Measurements from ENCODE around the gene C1S. TPM values are rescaled to one million over a fixed set of nuclear protein-coding genes. Genes with fewer than 3 reads are reported as not detected.
A peak's percentile ranks its signal among the peaks of the same experiment; 100 is the strongest.

C1S gene
- total RNA-seq, 1 donor from 2014 or later = 47.3 TPM

DNA sequence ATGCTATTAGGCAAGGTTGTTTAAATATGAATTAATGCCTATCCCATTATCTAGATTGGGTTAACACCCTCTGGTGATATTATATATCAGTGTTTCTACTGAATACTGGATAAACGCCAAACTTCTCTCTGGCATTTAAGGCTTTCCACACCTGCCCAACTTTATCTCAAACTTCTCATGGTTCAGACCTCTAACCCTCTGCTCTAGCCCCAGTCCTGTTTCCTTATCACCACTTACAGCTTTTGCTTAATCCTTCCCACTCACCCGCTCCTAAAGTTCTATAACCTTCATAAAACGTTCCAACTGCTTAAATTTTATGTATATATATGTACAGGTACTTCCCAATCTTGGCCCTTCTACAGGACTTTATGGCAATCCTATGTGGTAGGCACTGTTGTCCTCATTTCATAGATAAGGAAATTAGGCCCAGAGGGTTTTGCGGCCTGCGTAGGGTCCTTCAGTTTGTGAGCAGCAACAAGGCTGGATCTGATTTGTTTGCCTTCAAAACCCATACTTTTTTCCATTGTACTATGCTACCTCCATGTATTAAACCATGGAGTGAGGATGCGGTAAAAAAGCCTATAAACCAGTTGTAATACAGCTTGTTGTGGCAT is 43.5 kb upstream of the C1S start:
- Mint-ChIP-seq H3K27ac (peak overlapping the region; percentile 85), H3K4me1 (peaks cover 26% of the 10 kb centered on the region), H3K27me3 (ENCODE audit: low read depth) (no peaks in the 10 kb centered on the region), H3K36me3 (no peaks in the 10 kb centered on the region), H3K4me3 (peak overlapping the region; percentile 87), H3K9me3 (no peaks in the 10 kb centered on the region)
- TF ChIP-seq, protein P1, sequence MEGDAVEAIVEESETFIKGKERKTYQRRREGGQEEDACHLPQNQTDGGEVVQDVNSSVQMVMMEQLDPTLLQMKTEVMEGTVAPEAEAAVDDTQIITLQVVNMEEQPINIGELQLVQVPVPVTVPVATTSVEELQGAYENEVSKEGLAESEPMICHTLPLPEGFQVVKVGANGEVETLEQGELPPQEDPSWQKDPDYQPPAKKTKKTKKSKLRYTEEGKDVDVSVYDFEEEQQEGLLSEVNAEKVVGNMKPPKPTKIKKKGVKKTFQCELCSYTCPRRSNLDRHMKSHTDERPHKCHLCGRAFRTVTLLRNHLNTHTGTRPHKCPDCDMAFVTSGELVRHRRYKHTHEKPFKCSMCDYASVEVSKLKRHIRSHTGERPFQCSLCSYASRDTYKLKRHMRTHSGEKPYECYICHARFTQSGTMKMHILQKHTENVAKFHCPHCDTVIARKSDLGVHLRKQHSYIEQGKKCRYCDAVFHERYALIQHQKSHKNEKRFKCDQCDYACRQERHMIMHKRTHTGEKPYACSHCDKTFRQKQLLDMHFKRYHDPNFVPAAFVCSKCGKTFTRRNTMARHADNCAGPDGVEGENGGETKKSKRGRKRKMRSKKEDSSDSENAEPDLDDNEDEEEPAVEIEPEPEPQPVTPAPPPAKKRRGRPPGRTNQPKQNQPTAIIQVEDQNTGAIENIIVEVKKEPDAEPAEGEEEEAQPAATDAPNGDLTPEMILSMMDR (IDR thresholded peaks at IDR 0.05; ENCODE audit: unreplicated experiment) = no peak
- no peak for DNase-seq (ENCODE audit: low spot score in 2 of 2, unreplicated experiment in 2 of 2)

DNA sequence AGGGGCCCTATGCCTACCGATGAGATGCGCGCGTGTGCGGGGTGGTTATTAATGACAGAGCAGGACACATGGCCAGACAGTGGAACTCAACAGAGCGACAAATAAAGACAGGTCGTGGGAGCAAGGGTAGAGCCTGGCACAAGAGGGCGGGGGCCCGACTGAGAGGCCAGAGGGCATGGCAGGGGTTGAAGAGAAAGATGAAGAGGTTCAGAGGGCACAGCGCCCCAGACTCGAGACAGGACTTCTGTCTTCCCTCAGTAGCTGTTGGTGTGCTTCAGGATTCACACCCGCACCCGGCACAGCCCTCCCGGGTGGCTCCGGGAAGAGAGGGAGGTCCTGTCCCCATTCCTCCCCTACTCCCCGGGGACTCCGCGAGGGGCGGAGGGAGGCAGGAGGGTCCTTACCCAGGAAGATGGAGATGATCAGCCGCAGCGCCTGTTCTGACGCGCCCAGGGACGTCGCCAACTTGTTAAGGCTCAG is 42.6 kb upstream of the C1S start:
- TF ChIP-seq, protein P1 (IDR thresholded peaks at IDR 0.05; ENCODE audit: unreplicated experiment) = no peak
- peaks cover 26% of the 10 kb centered on the region for H3K4me1 Mint-ChIP-seq
- DNase-seq (ENCODE audit: low spot score in 2 of 2, unreplicated experiment in 2 of 2) = no peak
- no peaks in the 10 kb centered on the region for H3K9me3 Mint-ChIP-seq
- H3K27ac Mint-ChIP-seq = peak overlapping the region; percentile 85
- no peaks in the 10 kb centered on the region for H3K36me3 Mint-ChIP-seq
- peak overlapping the region; percentile 87 for H3K4me3 Mint-ChIP-seq
- H3K27me3 Mint-ChIP-seq (ENCODE audit: low read depth) = no peaks in the 10 kb centered on the region

DNA sequence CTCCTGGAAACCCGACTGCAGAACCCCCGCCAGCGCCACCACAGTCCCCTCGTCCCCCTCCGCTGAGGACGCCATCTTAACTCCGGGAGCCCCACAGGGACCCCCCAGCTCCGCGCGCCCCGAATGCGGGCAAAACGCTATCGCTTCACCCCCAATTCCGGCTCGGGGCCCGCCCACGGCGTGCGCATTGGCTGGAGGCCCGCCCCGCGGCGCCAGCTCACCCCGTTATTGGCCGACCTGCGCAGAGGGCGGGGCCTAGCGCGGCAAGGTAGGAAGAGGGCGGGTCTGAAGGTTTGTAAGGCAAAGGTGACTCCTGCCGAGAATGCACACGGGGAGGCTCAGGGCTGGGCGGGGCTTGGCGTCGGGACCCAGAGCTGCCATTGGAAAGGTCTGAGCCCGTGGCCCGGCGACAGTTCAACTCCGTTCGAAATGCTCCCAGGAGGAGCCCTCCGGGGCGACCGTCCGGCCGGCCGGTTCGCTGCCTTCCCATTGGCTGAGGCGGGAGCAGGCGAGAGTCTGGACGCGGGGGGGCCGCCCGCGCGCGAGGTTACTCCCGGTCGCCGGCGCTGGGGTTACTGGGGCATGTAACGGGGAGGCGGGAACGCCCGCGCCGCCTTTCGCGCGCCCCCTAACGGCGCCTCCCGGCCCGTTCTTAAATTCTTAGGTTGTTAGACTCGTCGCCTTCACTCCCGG is 42.0 kb upstream of the C1S start, which contains the start of gene LPCAT3:
TSS of gene LPCAT3 (minus strand) at position 127 of the 693 bp plus-strand sequence. CDS start at position 75, 52 bp downstream.
- Mint-ChIP-seq H3K4me3 (peak within 1 kb of the TSS; percentile 87), H3K4me1 (peaks cover 26% of the 10 kb centered on the region), H3K9me3 (no peaks in the 10 kb centered on the region), H3K27ac (peak within 1 kb of the TSS; percentile 85), H3K27me3 (ENCODE audit: low read depth) (no peaks in the 10 kb centered on the region), H3K36me3 (no peaks in the 10 kb centered on the region)
- DNase-seq (ENCODE audit: low spot score in 2 of 2, unreplicated experiment in 2 of 2) = peak; percentile 91 to 98
- TF ChIP-seq, protein P1 (IDR thresholded peaks at IDR 0.05; ENCODE audit: unreplicated experiment) = peak; percentile 74

DNA sequence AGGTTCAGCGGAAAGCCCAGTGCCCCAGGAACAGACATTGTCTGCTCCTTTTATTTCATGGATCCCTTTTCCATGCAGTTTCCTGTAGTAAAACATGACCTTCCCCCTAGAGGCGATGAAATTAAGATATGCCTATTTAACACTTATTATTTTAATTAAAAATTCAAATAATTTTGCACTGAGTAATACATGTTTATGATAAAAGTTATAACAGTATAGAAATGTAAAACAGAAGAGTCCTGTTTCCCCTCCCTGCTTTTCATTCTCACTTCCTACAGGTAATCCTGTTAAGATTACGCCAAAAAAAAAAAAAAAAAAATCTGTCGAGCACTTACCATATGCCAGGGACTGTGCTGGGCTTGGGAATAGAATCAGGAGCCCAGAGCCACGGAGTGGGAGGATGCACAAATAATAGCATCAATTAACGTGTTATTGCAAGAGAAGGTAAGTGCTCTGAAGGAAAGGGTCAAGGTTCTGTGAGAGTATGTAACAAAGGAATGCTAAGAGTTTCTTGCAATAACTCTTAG is 41.4 kb upstream of the C1S start:
- TF ChIP-seq, protein P1 (IDR thresholded peaks at IDR 0.05; ENCODE audit: unreplicated experiment) = no peak
- Mint-ChIP-seq H3K27me3 (ENCODE audit: low read depth) (no peaks in the 10 kb centered on the region), H3K9me3 (no peaks in the 10 kb centered on the region), H3K36me3 (no peaks in the 10 kb centered on the region), H3K27ac (peak overlapping the region; percentile 85), H3K4me1 (peaks cover 26% of the 10 kb centered on the region), H3K4me3 (peak overlapping the region; percentile 87)
- no peak for DNase-seq (ENCODE audit: low spot score in 2 of 2, unreplicated experiment in 2 of 2)

DNA sequence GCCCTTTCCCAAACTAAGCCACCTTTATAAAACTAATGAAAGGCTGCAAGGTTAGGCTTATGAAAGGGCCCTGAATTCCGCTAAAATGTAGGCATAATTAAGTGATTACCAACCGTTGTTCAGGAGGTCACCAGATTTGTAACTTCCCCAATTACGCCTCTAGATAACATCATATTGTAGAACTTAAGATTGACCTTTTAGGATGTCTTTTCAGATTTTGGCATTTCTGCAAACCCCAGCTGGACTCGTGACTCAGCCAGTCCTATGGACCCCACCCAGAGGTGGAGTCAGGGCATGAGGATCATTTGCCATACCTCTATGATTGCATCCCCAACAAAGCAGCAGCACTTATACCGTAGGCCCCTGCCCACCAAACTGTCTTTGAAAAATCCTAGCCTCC is 38.6 kb upstream of the C1S start:
- Mint-ChIP-seq H3K27me3 (ENCODE audit: low read depth) (no peaks in the 10 kb centered on the region), H3K36me3 (no peaks in the 10 kb centered on the region), H3K9me3 (no peaks in the 10 kb centered on the region), H3K4me3 (no peak overlapping the region), H3K4me1 (peaks cover 19% of the 10 kb centered on the region), H3K27ac (no peak overlapping the region)
- TF ChIP-seq, protein P1 (IDR thresholded peaks at IDR 0.05; ENCODE audit: unreplicated experiment) = no peak
- DNase-seq (ENCODE audit: low spot score in 2 of 2, unreplicated experiment in 2 of 2) = no peak
